BLaER1 treated with 17β-estradiol and CSF1 and Interleukin-3, amounts not matched to agents 10 nM and 100 nM (cell line): ENCODE data around the gene TMEM62.

ENCODE experiments used
- H3K27ac ChIP-seq, 11 experiments: shearing (Covaris generic); formaldehyde crosslinking; 2 replicates each; pipeline ENCODE4 v1.8.1; 2022
- H3K27me3 ChIP-seq, 11 experiments: shearing (Covaris generic); formaldehyde crosslinking; 2 replicates each; pipeline ENCODE4 v1.8.1; 2022
- H3K36me3 ChIP-seq, 11 experiments: shearing (Covaris generic); formaldehyde crosslinking; 2 replicates each; pipeline ENCODE4 v1.8.1; 2022
- H3K4me1 ChIP-seq, 10 experiments: shearing (Covaris generic); formaldehyde crosslinking; 2 replicates each; pipeline ENCODE4 v1.8.1; 2022
- H3K4me2 ChIP-seq, 11 experiments: shearing (Covaris generic); formaldehyde crosslinking; 2 replicates each; pipeline ENCODE4 v1.8.1; 2022
- H3K4me3 ChIP-seq, 10 experiments: shearing (Covaris generic); formaldehyde crosslinking; 2 replicates each; pipeline ENCODE4 v1.8.1; 2022
- H3K9ac ChIP-seq, 11 experiments: shearing (Covaris generic); formaldehyde crosslinking; 2 replicates each; pipeline ENCODE4 v1.8.1; 2022
- H3K9me3 ChIP-seq, 11 experiments: shearing (Covaris generic); formaldehyde crosslinking; replicated peaks in 1 of 11; 2 replicates each; pipeline ENCODE4 v1.8.1; 2022
- H4K20me1 ChIP-seq, 11 experiments: shearing (Covaris generic); formaldehyde crosslinking; 2 replicates each; pipeline ENCODE4 v1.8.1; 2022
- Cebpa-rat ChIP-seq, 11 experiments: shearing (Covaris generic); IDR thresholded peaks; 2 replicates each; pipeline ENCODE4 v1.8.1; 2022

Gene TMEM62

GRCh38 chr15:43128980-43129335 is 4.4 kb upstream of the TMEM62 start:
- Histone ChIP-seq H4K20me1 (no peaks in the 10 kb centered on the region), H3K4me3 (no peak overlapping the region), H3K9me3 (peaks cover 27 to 33% (median 29%) of the 10 kb centered on the region in 11 experiments), H3K27me3 (peaks cover 0 to 3% (median 0%) of the 10 kb centered on the region in 11 experiments; a peak in 4 of 22 replicates), H3K9ac (no peak overlapping the region), H3K4me1 (peaks cover 0 to 9% (median 8%) of the 10 kb centered on the region in 10 experiments; a peak in 16 of 20 replicates), H3K4me2 (no peak overlapping the region), H3K36me3 (no peaks in the 10 kb centered on the region), H3K27ac (no peak overlapping the region)
- TF ChIP-seq Cebpa-rat (IDR thresholded peaks at IDR 0.05), result no peak

GRCh38 chr15:43132830-43133429 is 456 bp upstream of the TMEM62 start:
- Histone ChIP-seq H3K27ac (peak overlapping the region in 8 of 11 experiments; percentile 73 to 83 (median 80); a peak in 13 of 22 replicates), H3K4me3 (peak overlapping the region; percentile 70 to 90 (median 81)), H3K4me1 (peaks cover 10 to 21% (median 19%) of the 10 kb centered on the region in 10 experiments; a peak in 19 of 20 replicates), H3K9ac (peak overlapping the region; percentile 76 to 88 (median 83); a peak in 20 of 22 replicates), H3K9me3 (peaks cover 20 to 23% (median 22%) of the 10 kb centered on the region in 11 experiments), H3K4me2 (peak overlapping the region; percentile 85 to 100 (median 98)), H3K36me3 (peaks cover 13 to 21% (median 20%) of the 10 kb centered on the region in 11 experiments; a peak in 21 of 22 replicates), H3K27me3 (peaks cover 0 to 5% (median 0%) of the 10 kb centered on the region in 11 experiments; a peak in 3 of 22 replicates), H4K20me1 (no peaks in the 10 kb centered on the region; a peak in 1 of 22 replicates)
- TF ChIP-seq Cebpa-rat (IDR thresholded peaks at IDR 0.05), result no peak

DNA sequence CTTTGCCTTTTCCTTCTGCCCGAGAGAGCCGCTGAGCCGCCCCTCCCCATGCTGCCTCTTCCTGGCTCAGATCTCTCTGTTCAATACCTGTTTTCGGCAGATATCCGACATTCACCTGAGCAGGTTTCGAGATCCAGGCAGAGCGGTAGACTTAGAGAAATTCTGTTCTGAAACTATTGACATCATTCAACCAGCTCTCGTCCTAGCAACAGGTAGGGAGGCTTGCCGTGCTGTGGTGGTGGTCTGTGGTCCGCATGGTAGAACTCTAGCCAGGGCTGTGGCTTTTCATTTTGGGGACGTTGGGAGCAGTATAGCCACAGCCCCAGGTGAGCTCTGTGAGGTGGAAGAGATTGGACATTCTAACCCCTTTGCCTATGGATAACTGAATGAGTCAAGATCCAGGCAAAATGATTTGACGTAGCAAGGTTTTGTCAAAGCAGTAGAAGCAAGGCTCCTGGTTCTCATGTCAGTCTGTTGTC is 810 bp downstream of the TMEM62 start:
- H3K9ac ChIP-seq, result peak overlapping the region; percentile 76 to 88 (median 83)
- no peak for TF ChIP-seq Cebpa-rat (IDR thresholded peaks at IDR 0.05)
- peaks cover 26 to 34% (median 32%) of the 10 kb centered on the region in 11 experiments for H3K36me3 ChIP-seq
- H3K27me3 ChIP-seq, result peaks cover 0 to 5% (median 0%) of the 10 kb centered on the region in 11 experiments; a peak in 3 of 22 replicates
- peaks cover 7 to 11% (median 9%) of the 10 kb centered on the region in 11 experiments for H3K9me3 ChIP-seq
- H3K4me3 ChIP-seq, result peak overlapping the region; percentile 70 to 90 (median 81)
- H3K4me2 ChIP-seq, result peak overlapping the region; percentile 85 to 100 (median 98)
- peaks cover 10 to 21% (median 19%) of the 10 kb centered on the region in 10 experiments; a peak in 19 of 20 replicates for H3K4me1 ChIP-seq
- H4K20me1 ChIP-seq, result no peaks in the 10 kb centered on the region; a peak in 2 of 22 replicates
- peak overlapping the region; percentile 67 to 83 (median 75); a peak in 21 of 22 replicates for H3K27ac ChIP-seq

- no peak overlapping the region for H3K4me3 ChIP-seq
- peaks cover 37 to 45% (median 44%) of the 10 kb centered on the region in 11 experiments for H3K36me3 ChIP-seq
- peaks cover 0 to 5% (median 0%) of the 10 kb centered on the region in 11 experiments; a peak in 3 of 22 replicates for H3K27me3 ChIP-seq
- H3K9ac ChIP-seq, result no peak overlapping the region
- H4K20me1 ChIP-seq, result no peaks in the 10 kb centered on the region; a peak in 2 of 22 replicates
- TF ChIP-seq Cebpa-rat (IDR thresholded peaks at IDR 0.05), result no peak
- peaks cover 0 to 13% (median 7%) of the 10 kb centered on the region in 11 experiments; a peak in 16 of 22 replicates for H3K9me3 ChIP-seq
- H3K4me1 ChIP-seq, result peaks cover 10 to 21% (median 19%) of the 10 kb centered on the region in 10 experiments; a peak in 19 of 20 replicates
- H3K27ac ChIP-seq, result no peak overlapping the region
- peak overlapping the region in 6 of 11 experiments; percentile 85 to 100 (median 96); a peak in 5 of 22 replicates for H3K4me2 ChIP-seq
These were observed 2.0 kb downstream of the TMEM62 start for GRCh38 chr15:43135351-43135750.

DNA sequence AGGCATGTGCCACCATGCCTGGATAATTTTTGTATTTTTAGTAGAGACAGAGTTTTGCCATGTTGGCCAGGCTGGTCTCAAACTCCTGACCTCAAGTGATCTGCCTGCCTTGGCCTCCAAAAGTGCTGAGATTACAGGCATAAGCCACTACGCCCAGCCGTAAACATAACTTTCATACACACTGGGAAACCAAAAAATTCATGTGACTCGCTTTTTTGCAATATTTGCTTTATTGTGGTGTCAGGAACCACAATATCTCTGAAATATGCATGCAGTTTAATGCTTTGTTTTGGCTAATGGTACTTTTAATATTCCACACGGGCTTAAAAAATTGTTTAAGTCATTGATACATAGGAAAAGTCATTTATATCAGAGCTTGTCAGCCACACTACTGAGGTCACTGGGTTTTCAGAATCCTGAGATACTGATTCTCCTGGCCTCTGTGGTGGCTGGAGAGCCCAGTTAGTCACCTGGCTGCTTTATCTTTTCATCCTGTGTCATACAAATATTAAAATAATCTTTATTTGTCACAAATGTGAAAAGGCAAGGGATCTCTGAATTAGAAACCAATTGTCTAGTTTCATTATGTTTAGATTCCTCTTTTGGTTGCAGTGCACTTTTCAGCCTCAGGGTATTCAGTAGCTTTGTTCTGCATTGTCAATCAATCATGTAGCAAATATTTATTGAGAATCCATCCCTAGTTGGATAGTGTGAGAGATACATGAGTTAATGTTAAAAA is 10.0 kb downstream of the TMEM62 start:
- peaks cover 8 to 27% (median 20%) of the 10 kb centered on the region in 11 experiments; a peak in 21 of 22 replicates for H3K9me3 ChIP-seq
- H4K20me1 ChIP-seq, result no peaks in the 10 kb centered on the region; a peak in 1 of 22 replicates
- peak overlapping the region in 2 of 11 experiments; percentile 35 to 53; a peak in 4 of 22 replicates for H3K4me2 ChIP-seq
- H3K36me3 ChIP-seq, result peaks cover 30 to 66% (median 47%) of the 10 kb centered on the region in 11 experiments
- H3K27me3 ChIP-seq, result no peaks in the 10 kb centered on the region
- no peak for TF ChIP-seq Cebpa-rat (IDR thresholded peaks at IDR 0.05)
- peaks cover 0 to 23% (median 6%) of the 10 kb centered on the region in 10 experiments; a peak in 11 of 20 replicates for H3K4me1 ChIP-seq
- H3K4me3 ChIP-seq, result no peak overlapping the region
- H3K27ac ChIP-seq, result no peak overlapping the region
- H3K9ac ChIP-seq, result no peak overlapping the region

DNA sequence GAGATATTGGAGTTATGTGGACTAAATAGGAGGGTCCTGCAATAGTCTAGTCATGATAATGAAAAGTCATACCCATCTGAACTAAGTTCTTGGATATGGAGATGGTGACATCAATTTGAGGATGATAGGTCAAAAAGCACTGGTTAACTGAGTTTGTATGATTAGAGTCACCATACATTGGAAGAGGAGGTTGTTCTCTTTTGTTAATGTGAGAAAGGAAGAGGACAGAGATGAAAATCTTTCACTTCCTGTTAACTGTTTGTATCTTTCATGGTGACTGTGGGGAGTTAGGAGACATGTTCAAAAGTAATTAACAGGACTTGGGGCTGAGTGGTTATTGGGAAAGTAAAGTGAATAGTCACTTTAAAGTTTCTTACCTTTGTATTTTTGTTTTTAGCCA is 11.1 kb downstream of the TMEM62 start:
- Histone ChIP-seq H3K4me2 (peak overlapping the region in 7 of 11 experiments; percentile 2 to 51 (median 36); a peak in 7 of 22 replicates), H4K20me1 (no peaks in the 10 kb centered on the region), H3K36me3 (peaks cover 19 to 66% (median 47%) of the 10 kb centered on the region in 11 experiments)

DNA sequence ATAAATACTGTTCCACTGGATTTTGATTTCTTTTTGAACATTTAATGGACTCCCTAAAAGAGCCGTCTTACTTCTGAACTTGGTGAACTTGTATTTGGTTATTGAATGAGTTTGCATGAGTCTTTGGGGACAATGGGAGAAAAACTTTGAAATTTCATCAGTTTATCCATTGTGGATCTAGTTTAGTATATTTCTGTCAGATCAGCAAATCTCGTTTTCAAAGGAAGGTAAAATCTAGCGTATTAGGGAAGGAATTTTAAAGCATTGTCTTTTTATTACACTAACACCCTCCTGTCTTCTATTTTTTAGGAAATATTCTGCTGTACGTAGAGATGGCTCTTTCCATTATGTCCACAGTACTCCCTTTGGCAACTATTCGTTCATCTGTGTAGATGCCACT is 12.8 kb downstream of the TMEM62 start:
- Histone ChIP-seq H3K4me1 (peaks cover 0 to 26% (median 6%) of the 10 kb centered on the region in 10 experiments; a peak in 11 of 20 replicates), H3K9ac (no peak overlapping the region), H3K27me3 (no peaks in the 10 kb centered on the region), H3K4me2 (no peak overlapping the region), H3K4me3 (no peak overlapping the region), H3K27ac (no peak overlapping the region), H3K9me3 (peaks cover 0 to 7% (median 5%) of the 10 kb centered on the region in 11 experiments; a peak in 17 of 22 replicates), H4K20me1 (no peaks in the 10 kb centered on the region), H3K36me3 (peaks cover 7 to 66% (median 45%) of the 10 kb centered on the region in 11 experiments)
- TF ChIP-seq Cebpa-rat (IDR thresholded peaks at IDR 0.05), result no peak

More for the DNA sequence above, 11.1 kb downstream of the TMEM62 start:
- H3K4me3 ChIP-seq, result no peak overlapping the region
- H3K4me1 ChIP-seq, result peaks cover 0 to 23% (median 6%) of the 10 kb centered on the region in 10 experiments; a peak in 11 of 20 replicates
- no peaks in the 10 kb centered on the region for H3K27me3 ChIP-seq
- H3K9me3 ChIP-seq, result peaks cover 8 to 23% (median 20%) of the 10 kb centered on the region in 11 experiments; a peak in 21 of 22 replicates
- H3K27ac ChIP-seq, result no peak overlapping the region
- no peak for TF ChIP-seq Cebpa-rat (IDR thresholded peaks at IDR 0.05)
- no peak overlapping the region for H3K9ac ChIP-seq

DNA sequence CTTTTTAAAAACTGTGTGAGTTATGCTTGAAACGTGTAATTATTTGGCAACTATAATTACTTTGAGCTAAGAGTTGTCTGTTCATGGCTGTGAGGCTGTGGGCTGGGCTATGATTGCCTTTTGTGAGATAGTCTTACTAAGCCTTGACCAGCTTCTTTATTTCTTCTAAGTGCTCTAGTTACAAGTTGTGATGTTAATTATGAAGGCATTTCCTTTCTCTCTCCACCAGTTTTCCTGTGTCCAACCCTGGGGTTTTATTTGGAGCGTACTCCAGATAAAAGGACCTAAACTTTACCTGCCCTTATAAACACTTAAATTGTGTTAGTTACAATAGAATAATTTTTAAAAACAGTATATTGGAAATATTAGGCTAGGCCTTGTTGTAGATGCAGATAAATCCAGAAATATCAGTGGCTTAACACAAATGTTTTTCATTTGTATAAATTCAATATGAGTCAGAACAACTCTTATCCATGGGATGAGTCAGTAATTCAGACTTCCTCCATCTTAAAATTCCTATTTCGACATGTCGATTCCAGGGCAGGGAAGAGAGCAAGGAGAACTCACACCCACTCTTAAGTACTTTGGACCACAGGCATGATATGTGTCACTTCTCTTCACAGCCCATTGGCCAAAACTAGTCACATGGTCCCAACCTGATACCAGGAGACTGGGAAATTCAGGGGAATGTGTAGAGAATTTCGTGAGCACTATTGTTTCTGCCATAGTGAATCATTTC is 17.0 kb downstream of the TMEM62 start:
- no peaks in the 10 kb centered on the region for H3K27me3 ChIP-seq
- H3K9me3 ChIP-seq, result no peaks in the 10 kb centered on the region; a peak in 1 of 22 replicates
- no peak overlapping the region for H3K9ac ChIP-seq
- no peak overlapping the region for H3K4me3 ChIP-seq
- H3K36me3 ChIP-seq, result peaks cover 13 to 83% (median 64%) of the 10 kb centered on the region in 11 experiments
- TF ChIP-seq Cebpa-rat (IDR thresholded peaks at IDR 0.05), result no peak
- H3K4me2 ChIP-seq, result no peak overlapping the region
- no peak overlapping the region for H3K27ac ChIP-seq
- H4K20me1 ChIP-seq, result no peaks in the 10 kb centered on the region
- H3K4me1 ChIP-seq, result peaks cover 0 to 9% (median 0%) of the 10 kb centered on the region in 10 experiments; a peak in 1 of 20 replicates
